ENCODE measurements around the gene CCDC188.

The CCDC188 gene

DNA sequence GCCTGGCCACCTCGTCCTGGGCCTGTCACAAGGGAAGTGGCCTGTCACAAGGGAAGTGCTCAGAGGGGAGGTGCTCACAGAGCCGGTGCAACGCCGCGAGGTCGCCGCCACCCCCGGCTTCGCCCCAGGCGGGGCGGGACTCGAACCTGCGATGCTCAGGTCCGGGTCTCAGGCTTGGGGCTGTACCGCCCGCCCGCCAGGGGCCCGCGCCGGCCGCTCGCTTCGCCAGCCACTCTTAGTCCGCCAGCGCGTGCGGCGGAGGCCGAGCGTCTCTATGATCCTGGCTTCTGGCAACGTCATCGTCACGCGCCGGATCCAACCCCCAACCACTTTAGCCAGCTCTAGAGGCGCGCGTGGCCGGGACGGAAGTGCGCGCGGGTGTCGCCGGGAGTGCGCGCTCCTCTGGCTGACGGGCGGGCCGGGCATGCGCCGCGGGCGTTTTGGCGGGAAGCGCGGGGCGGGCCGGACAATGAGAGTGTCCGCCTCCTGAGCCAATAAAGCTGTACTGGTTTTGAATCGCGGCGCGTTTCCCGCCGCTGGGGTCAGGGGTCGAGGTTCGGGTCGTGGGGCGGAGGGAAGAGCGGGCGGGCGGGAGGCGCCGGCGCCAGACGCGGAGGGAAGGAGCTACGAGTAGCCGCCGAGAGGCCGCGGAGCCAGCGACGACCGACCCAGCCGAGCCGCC, 33.8 kb downstream of the CCDC188 start, which contains the start of gene TRMT2A (continued):
- TF ChIP-seq, protein P1, sequence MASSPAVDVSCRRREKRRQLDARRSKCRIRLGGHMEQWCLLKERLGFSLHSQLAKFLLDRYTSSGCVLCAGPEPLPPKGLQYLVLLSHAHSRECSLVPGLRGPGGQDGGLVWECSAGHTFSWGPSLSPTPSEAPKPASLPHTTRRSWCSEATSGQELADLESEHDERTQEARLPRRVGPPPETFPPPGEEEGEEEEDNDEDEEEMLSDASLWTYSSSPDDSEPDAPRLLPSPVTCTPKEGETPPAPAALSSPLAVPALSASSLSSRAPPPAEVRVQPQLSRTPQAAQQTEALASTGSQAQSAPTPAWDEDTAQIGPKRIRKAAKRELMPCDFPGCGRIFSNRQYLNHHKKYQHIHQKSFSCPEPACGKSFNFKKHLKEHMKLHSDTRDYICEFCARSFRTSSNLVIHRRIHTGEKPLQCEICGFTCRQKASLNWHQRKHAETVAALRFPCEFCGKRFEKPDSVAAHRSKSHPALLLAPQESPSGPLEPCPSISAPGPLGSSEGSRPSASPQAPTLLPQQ (tag by site-specific recombination; IDR thresholded peaks at IDR 0.05): peak; percentile 78
- TF ChIP-seq TRIM28 (IDR thresholded peaks at IDR 0.05; ENCODE audit: borderline replicate concordance, low read length): no peak
- no peak for TF ChIP-seq ZNF274 (IDR thresholded peaks at IDR 0.05; ENCODE audit: low read length)
- no peak for TF ChIP-seq ZNF274 (tag by site-specific recombination; IDR thresholded peaks at IDR 0.05; ENCODE audit: borderline replicate concordance)
- TF ChIP-seq GLIS2 (tag by site-specific recombination; IDR thresholded peaks at IDR 0.05): peak; percentile 10; the same call in 1 of the 2 replicates
- no peak for TF ChIP-seq ZNF16 (tag by site-specific recombination; IDR thresholded peaks at IDR 0.05; ENCODE audit: low read depth)
- TF ChIP-seq ZNF670 (tag by site-specific recombination; IDR thresholded peaks at IDR 0.05; ENCODE audit: low read depth): no peak
- TF ChIP-seq ZNF830 (tag by site-specific recombination; IDR thresholded peaks at IDR 0.05; ENCODE audit: low read depth): no peak
- no peak for TF ChIP-seq ZNF585B (tag by site-specific recombination; IDR thresholded peaks at IDR 0.05)
- no peak for TF ChIP-seq ZNF394 (tag by site-specific recombination; IDR thresholded peaks at IDR 0.05; ENCODE audit: borderline replicate concordance)
- TF ChIP-seq ZNF2 (tag by site-specific recombination; IDR thresholded peaks at IDR 0.05): peak; percentile 51; the same call in 1 of the 2 replicates
- TF ChIP-seq GLI2 (tag by site-specific recombination; IDR thresholded peaks at IDR 0.05; ENCODE audit: borderline replicate concordance, low read depth): peak; percentile 61; the same call in 1 of the 2 replicates
- TF ChIP-seq ZNF544 (tag by site-specific recombination; IDR thresholded peaks at IDR 0.05): no peak
- no peak for TF ChIP-seq ZNF664 (tag by site-specific recombination; IDR thresholded peaks at IDR 0.05)
- TF ChIP-seq, protein P2, sequence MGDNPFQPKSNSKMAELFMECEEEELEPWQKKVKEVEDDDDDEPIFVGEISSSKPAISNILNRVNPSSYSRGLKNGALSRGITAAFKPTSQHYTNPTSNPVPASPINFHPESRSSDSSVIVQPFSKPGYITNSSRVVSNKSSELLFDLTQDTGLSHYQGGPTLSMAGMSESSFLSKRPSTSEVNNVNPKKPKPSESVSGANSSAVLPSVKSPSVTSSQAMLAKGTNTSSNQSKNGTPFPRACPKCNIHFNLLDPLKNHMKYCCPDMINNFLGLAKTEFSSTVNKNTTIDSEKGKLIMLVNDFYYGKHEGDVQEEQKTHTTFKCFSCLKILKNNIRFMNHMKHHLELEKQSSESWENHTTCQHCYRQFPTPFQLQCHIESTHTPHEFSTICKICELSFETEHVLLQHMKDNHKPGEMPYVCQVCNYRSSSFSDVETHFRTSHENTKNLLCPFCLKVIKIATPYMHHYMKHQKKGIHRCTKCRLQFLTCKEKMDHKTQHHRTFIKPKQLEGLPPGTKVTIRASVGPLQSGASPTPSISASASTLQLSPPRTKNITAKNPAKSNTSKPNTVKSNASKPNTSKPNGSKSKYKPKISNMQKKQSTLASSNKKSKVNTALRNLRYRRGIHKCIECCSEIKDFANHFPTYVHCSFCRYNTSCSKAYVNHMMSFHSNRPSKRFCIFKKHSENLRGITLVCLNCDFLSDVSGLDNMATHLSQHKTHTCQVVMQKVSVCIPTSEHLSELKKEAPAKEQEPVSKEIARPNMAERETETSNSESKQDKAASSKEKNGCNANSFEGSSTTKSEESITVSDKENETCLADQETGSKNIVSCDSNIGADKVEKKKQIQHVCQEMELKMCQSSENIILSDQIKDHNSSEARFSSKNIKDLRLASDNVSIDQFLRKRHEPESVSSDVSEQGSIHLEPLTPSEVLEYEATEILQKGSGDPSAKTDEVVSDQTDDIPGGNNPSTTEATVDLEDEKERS (tag by site-specific recombination; IDR thresholded peaks at IDR 0.05): no peak
- TF ChIP-seq ZNF548 (tag by site-specific recombination; IDR thresholded peaks at IDR 0.05): no peak
- TF ChIP-seq ZNF600 (tag by site-specific recombination; IDR thresholded peaks at IDR 0.05): no peak
- TF ChIP-seq ZNF132 (tag by site-specific recombination; IDR thresholded peaks at IDR 0.05; ENCODE audit: borderline replicate concordance): no peak
- no peak for TF ChIP-seq OSR2 (tag by site-specific recombination; IDR thresholded peaks at IDR 0.05)
- TF ChIP-seq, protein P3, sequence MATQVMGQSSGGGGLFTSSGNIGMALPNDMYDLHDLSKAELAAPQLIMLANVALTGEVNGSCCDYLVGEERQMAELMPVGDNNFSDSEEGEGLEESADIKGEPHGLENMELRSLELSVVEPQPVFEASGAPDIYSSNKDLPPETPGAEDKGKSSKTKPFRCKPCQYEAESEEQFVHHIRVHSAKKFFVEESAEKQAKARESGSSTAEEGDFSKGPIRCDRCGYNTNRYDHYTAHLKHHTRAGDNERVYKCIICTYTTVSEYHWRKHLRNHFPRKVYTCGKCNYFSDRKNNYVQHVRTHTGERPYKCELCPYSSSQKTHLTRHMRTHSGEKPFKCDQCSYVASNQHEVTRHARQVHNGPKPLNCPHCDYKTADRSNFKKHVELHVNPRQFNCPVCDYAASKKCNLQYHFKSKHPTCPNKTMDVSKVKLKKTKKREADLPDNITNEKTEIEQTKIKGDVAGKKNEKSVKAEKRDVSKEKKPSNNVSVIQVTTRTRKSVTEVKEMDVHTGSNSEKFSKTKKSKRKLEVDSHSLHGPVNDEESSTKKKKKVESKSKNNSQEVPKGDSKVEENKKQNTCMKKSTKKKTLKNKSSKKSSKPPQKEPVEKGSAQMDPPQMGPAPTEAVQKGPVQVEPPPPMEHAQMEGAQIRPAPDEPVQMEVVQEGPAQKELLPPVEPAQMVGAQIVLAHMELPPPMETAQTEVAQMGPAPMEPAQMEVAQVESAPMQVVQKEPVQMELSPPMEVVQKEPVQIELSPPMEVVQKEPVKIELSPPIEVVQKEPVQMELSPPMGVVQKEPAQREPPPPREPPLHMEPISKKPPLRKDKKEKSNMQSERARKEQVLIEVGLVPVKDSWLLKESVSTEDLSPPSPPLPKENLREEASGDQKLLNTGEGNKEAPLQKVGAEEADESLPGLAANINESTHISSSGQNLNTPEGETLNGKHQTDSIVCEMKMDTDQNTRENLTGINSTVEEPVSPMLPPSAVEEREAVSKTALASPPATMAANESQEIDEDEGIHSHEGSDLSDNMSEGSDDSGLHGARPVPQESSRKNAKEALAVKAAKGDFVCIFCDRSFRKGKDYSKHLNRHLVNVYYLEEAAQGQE (tag by site-specific recombination; IDR thresholded peaks at IDR 0.05): peak; percentile 3; the same call in 1 of the 2 replicates
- TF ChIP-seq ZNF510 (tag by site-specific recombination; IDR thresholded peaks at IDR 0.05; ENCODE audit: insufficient replicate concordance): no peak
- TF ChIP-seq, protein P4, sequence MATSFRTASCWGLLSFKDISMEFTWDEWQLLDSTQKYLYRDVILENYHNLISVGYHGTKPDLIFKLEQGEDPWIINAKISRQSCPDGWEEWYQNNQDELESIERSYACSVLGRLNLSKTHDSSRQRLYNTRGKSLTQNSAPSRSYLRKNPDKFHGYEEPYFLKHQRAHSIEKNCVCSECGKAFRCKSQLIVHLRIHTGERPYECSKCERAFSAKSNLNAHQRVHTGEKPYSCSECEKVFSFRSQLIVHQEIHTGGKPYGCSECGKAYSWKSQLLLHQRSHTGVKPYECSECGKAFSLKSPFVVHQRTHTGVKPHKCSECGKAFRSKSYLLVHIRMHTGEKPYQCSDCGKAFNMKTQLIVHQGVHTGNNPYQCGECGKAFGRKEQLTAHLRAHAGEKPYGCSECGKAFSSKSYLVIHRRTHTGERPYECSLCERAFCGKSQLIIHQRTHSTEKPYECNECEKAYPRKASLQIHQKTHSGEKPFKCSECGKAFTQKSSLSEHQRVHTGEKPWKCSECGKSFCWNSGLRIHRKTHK (tag by site-specific recombination; IDR thresholded peaks at IDR 0.05): no peak
- peak; percentile 76 for TF ChIP-seq WT1 (tag by site-specific recombination; IDR thresholded peaks at IDR 0.05)
- peak; percentile 91 for TF ChIP-seq ZEB2 (tag by site-specific recombination; IDR thresholded peaks at IDR 0.05)
- TF ChIP-seq ZNF155 (tag by site-specific recombination; IDR thresholded peaks at IDR 0.05): no peak
- no peak for TF ChIP-seq ZNF175 (tag by site-specific recombination; IDR thresholded peaks at IDR 0.05)
- TF ChIP-seq, protein P5, sequence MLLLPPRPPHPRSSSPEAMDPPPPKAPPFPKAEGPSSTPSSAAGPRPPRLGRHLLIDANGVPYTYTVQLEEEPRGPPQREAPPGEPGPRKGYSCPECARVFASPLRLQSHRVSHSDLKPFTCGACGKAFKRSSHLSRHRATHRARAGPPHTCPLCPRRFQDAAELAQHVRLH (tag by site-specific recombination; IDR thresholded peaks at IDR 0.05): peak; percentile 71
- TF ChIP-seq HOXC10 (CRISPR knock-in tag; IDR thresholded peaks at IDR 0.05): peak; percentile 90; the same call in 1 of the 2 replicates
- TF ChIP-seq ZNF48 (tag by site-specific recombination; IDR thresholded peaks at IDR 0.05): no peak
